H1 (cell line): Measurements from ENCODE around the gene RP9. TPM values are rescaled to one million over a fixed set of nuclear protein-coding genes. Genes with fewer than 3 reads are reported as not detected.

Source experiments
- CTCF ChIA-PET: fragments of 300-600 bp; sonication (Branson Sonifier 250); formaldehyde crosslinking; loops from one replicate; lab custom pipeline; 2021; ENCODE audit not compliant: partially characterized antibody; lab: Charles Lee
- POLR2A ChIA-PET: fragments of 300-600 bp; sonication (Branson Sonifier 250); formaldehyde crosslinking; loops from one replicate; lab custom pipeline; 2021; ENCODE audit warnings: inconsistent platforms; ENCODE audit not compliant: partially characterized antibody; lab: Charles Lee
- DNase-seq, 2 experiments: peaks; one replicate each; pipeline versions ENCODE4 v3.0.0 to v3.0.0-alpha.2; 2010 to 2022; ENCODE audit warnings: low spot score in 2 of 2, low read depth in 1 of 2, mixed read lengths in 1 of 2
- FAIRE-seq: peaks from 2 replicates; lab custom pipeline; 2011; peaks lifted over from hg19 to GRCh38; lab: Jason Lieb, UNC
- H2AFZ ChIP-seq: 2 replicates; pipeline ENCODE4 v1.8.1; 2012; ENCODE audit warnings: low read length, inconsistent platforms
- H2AK5ac ChIP-seq: 2 replicates; pipeline ENCODE4 v1.6.1; 2013; ENCODE audit warnings: low read depth, low read length
- H2BK120ac ChIP-seq: replicated peaks from 2 replicates; pipeline ENCODE3; 2013; ENCODE audit warnings: low read depth, low read length, inconsistent platforms
- H2BK12ac ChIP-seq: 2 replicates; pipeline ENCODE4 v1.6.1; 2013; ENCODE audit warnings: low read depth, low read length
- H2BK15ac ChIP-seq: 2 replicates; pipeline ENCODE4 v1.6.1; 2013; ENCODE audit warnings: low read length
- H2BK20ac ChIP-seq: 2 replicates; pipeline ENCODE4 v1.6.1; 2013; ENCODE audit warnings: low read length
- H2BK5ac ChIP-seq: 2 replicates; pipeline ENCODE4 v1.6.1; 2013; ENCODE audit warnings: low read depth, low read length
- H3K14ac ChIP-seq: 2 replicates; pipeline ENCODE4 v1.6.1; 2013; ENCODE audit warnings: inconsistent platforms; ENCODE audit not compliant: insufficient read length
- H3K18ac ChIP-seq: 2 replicates; pipeline ENCODE4 v1.6.1; 2013; ENCODE audit warnings: low read length; ENCODE audit errors: extremely low read depth
- H3K23ac ChIP-seq: 2 replicates; pipeline ENCODE4 v1.6.1; 2013; ENCODE audit warnings: inconsistent platforms; ENCODE audit not compliant: insufficient read length
- H3K23me2 ChIP-seq: 2 replicates; pipeline ENCODE4 v1.6.1; 2013; ENCODE audit warnings: low read depth, low read length
- H3K27ac ChIP-seq: 2 replicates; pipeline ENCODE4 v1.6.1; 2011; ENCODE audit warnings: low read depth, low read length, inconsistent platforms
- H3K27me3 ChIP-seq, 4 experiments: replicated peaks in 1 of 4; 1 replicate in 1 of 4; 2 replicates in 3 of 4; pipeline versions ENCODE4 v1.6.1 to v1.8.1; 2011 to 2013; ENCODE audit warnings: low read length in 3 of 4, mild to moderate bottlenecking in 3 of 4, inconsistent platforms in 2 of 4, mixed read lengths in 2 of 4, moderate library complexity in 1 of 4; ENCODE audit not compliant: control insufficient read depth in 3 of 4, insufficient read depth in 3 of 4; ENCODE audit errors: extremely low read depth in 1 of 4
- H3K36me3 ChIP-seq, 4 experiments: 2 replicates each; pipeline versions ENCODE4 v1.6.1 to v1.8.1; 2011 to 2013; ENCODE audit warnings: mild to moderate bottlenecking in 4 of 4, low read length in 3 of 4, moderate library complexity in 2 of 4, control low read depth in 1 of 4, inconsistent platforms in 1 of 4; ENCODE audit not compliant: insufficient read depth in 4 of 4, control insufficient read depth in 2 of 4
- H3K4ac ChIP-seq: replicated peaks from 2 replicates; pipeline ENCODE3; 2013; ENCODE audit warnings: low read length, low read depth, mixed read lengths, inconsistent platforms; ENCODE audit not compliant: insufficient read length
- H3K4me1 ChIP-seq, 4 experiments: replicated peaks in 1 of 4; 1 replicate in 1 of 4; 2 replicates in 3 of 4; pipeline versions ENCODE4 v1.6.1 to v1.8.1; 2011 to 2013; ENCODE audit warnings: low read length in 3 of 4, inconsistent platforms in 2 of 4, mixed read lengths in 1 of 4; ENCODE audit not compliant: insufficient read depth in 4 of 4, control insufficient read depth in 3 of 4
- H3K4me2 ChIP-seq, 2 experiments: 2 replicates each; pipeline versions ENCODE4 v1.6.1 to v1.8.1; 2011 to 2013; ENCODE audit warnings: low read depth in 2 of 2, low read length in 2 of 2, control low read depth in 1 of 2, inconsistent platforms in 1 of 2, mild to moderate bottlenecking in 1 of 2; ENCODE audit not compliant: insufficient read depth in 1 of 2
- H3K4me3 ChIP-seq, 4 experiments: fragments of 200-600, 300-600 bp in 1 of 4; sonication (generic), shearing (Covaris generic), sonication (Bioruptor Twin) in 1 of 4; 2 replicates each; pipeline versions ENCODE4 v1.5.1 to v1.8.1; 2011 to 2016; ENCODE audit warnings: low read length in 4 of 4, low read depth in 3 of 4, control low read depth in 2 of 4, inconsistent platforms in 2 of 4, mild to moderate bottlenecking in 2 of 4, mixed read lengths in 1 of 4, moderate library complexity in 1 of 4; ENCODE audit not compliant: insufficient read depth in 2 of 4; ENCODE audit errors: extremely low read depth in 1 of 4
- H3K56ac ChIP-seq: replicated peaks from 2 replicates; pipeline ENCODE3; 2013; ENCODE audit warnings: low read depth, mild to moderate bottlenecking, mixed read lengths, low read length, inconsistent platforms; ENCODE audit not compliant: insufficient read length
- H3K79me1 ChIP-seq: 2 replicates; pipeline ENCODE4 v1.6.1; 2013; ENCODE audit warnings: low read depth, low read length, control low read depth
- H3K79me2 ChIP-seq, 2 experiments: 2 replicates each; pipeline versions ENCODE4 v1.6.1 to v1.8.1; 2012 to 2013; ENCODE audit warnings: low read length in 2 of 2, mild to moderate bottlenecking in 2 of 2, inconsistent platforms in 1 of 2; ENCODE audit not compliant: insufficient read depth in 2 of 2, control insufficient read depth in 1 of 2
- H3K9ac ChIP-seq, 4 experiments: replicated peaks in 1 of 4; 1 replicate in 1 of 4; 2 replicates in 3 of 4; pipeline versions ENCODE4 v1.6.1 to v1.8.1; 2011 to 2013; ENCODE audit warnings: low read depth in 3 of 4, low read length in 3 of 4, control low read depth in 2 of 4, mild to moderate bottlenecking in 2 of 4, moderate library complexity in 2 of 4, inconsistent platforms in 1 of 4; ENCODE audit errors: extremely low read depth in 1 of 4
- H3K9me3 ChIP-seq, 2 experiments: 2 replicates each; pipeline versions ENCODE4 v1.6.1 to v1.8.1; 2012 to 2013; ENCODE audit warnings: mild to moderate bottlenecking in 2 of 2, moderate library complexity in 2 of 2, control low read depth in 1 of 2, inconsistent platforms in 1 of 2, low read depth in 1 of 2, low read length in 1 of 2, mixed read lengths in 1 of 2; ENCODE audit not compliant: insufficient read depth in 2 of 2
- H4K20me1 ChIP-seq, 2 experiments: replicated peaks in 1 of 2; 2 replicates each; pipeline versions ENCODE3 to v1.8.1; 2011 to 2013; ENCODE audit warnings: inconsistent platforms in 2 of 2, low read length in 2 of 2, mild to moderate bottlenecking in 1 of 2; ENCODE audit not compliant: insufficient read depth in 2 of 2, control insufficient read depth in 1 of 2
- H4K5ac ChIP-seq: 2 replicates; pipeline ENCODE4 v1.6.1; 2013; ENCODE audit warnings: low read length, low read depth, mixed read lengths, inconsistent platforms; ENCODE audit not compliant: insufficient read length
- H4K8ac ChIP-seq: 2 replicates; pipeline ENCODE4 v1.8.0; 2013; ENCODE audit warnings: mild to moderate bottlenecking, moderate library complexity, low read length, inconsistent platforms; ENCODE audit not compliant: insufficient read depth; ENCODE audit errors: extremely low read depth
- H4K91ac ChIP-seq: replicated peaks from 2 replicates; pipeline ENCODE3; 2013; ENCODE audit warnings: low read length, mixed read lengths, inconsistent platforms; ENCODE audit not compliant: insufficient read length
- CBX8 ChIP-seq: fragments of 300-800, 300-1000 bp; sonication (generic); IDR thresholded peaks from 2 replicates; pipeline ENCODE4 v1.7.1; 2016; ENCODE audit warnings: low read depth, low read length, borderline replicate concordance
- CHD2 ChIP-seq: IDR thresholded peaks from 2 replicates; pipeline ENCODE4 v1.6.1; 2012; ENCODE audit warnings: low read length, improper control_type of control experiment
- EZH2 ChIP-seq: fragments of 200-600 bp; sonication (generic); IDR thresholded peaks from 2 replicates; pipeline ENCODE4 v1.7.1; 2012; ENCODE audit warnings: low read depth, mild to moderate bottlenecking, moderate library complexity, low read length, inconsistent platforms; ENCODE audit not compliant: severe bottlenecking
- JUND ChIP-seq: IDR thresholded peaks from 2 replicates; pipeline ENCODE4 v1.6.1; 2011; ENCODE audit warnings: mild to moderate bottlenecking, improper control_type of control experiment, low read length
- NANOG ChIP-seq: IDR thresholded peaks from 2 replicates; pipeline ENCODE4 v1.6.1; 2011; ENCODE audit warnings: low read length, low read depth, mild to moderate bottlenecking, inconsistent platforms; ENCODE audit not compliant: insufficient read depth, poor library complexity, severe bottlenecking
- NRF1 ChIP-seq: IDR thresholded peaks from 2 replicates; pipeline ENCODE4 v1.6.1; 2011; ENCODE audit warnings: mild to moderate bottlenecking, low read depth, low read length, improper control_type of control experiment
- POU5F1 ChIP-seq: IDR thresholded peaks from 2 replicates; pipeline ENCODE4 v1.6.1; 2011; ENCODE audit warnings: low read depth, mild to moderate bottlenecking, low read length, moderate library complexity
- SAP30 ChIP-seq: fragments of 300-600 bp; sonication (generic); IDR thresholded peaks from 2 replicates; pipeline ENCODE4 v1.7.1; 2012; ENCODE audit warnings: low read length, moderate library complexity, mild to moderate bottlenecking, inconsistent platforms; ENCODE audit not compliant: insufficient read depth, insufficient replicate concordance
- SIRT6 ChIP-seq: IDR thresholded peaks from one replicate; pipeline ENCODE4 v1.7.1; 2012; ENCODE audit warnings: low read length, inconsistent platforms
- WGBS, 2 experiments: shearing (Covaris generic) in 1 of 2; methylation state at CpG; one replicate each; pipeline versions ENCODE4 v1.1.6 to v1.1.7; 2013 to 2015; ENCODE audit warnings: low lambda C conversion rate in 2 of 2, mixed read lengths in 2 of 2, inconsistent platforms in 1 of 2, low coverage in 1 of 2, missing lambda C conversion rate in 1 of 2; ENCODE audit not compliant: insufficient replicate concordance in 2 of 2, insufficient coverage in 1 of 2, insufficient read length in 1 of 2; ENCODE audit errors: extremely low coverage in 1 of 2, missing lambda C conversion rate in 1 of 2; 5-methylcytosine and 5-hydroxymethylcytosine counted together
- polyA plus RNA-seq, 7 experiments: library from polyadenylated mRNA; depleted of rRNA in 3 of 7; stranded (reverse) in 5 of 7; unstranded in 2 of 7; fragments of >200 nt in 5 of 7; fragments of 200-250 nt in 2 of 7; gene quantifications; 1 replicate in 5 of 7; 2 replicates in 1 of 7; 4 replicates in 1 of 7; pipeline versions ENCODE4 v1.2.1 to v1.2.3, GENCODE V29; 2011 to 2013; ENCODE audit warnings: missing spikeins in 2 of 7, mixed read lengths in 2 of 7
- total RNA-seq: library from RNA; stranded (reverse); fragmentation: NEBNext Ultra II Directional; extraction: Animal tissue kit (Norgen Biotek cat#: 25700); gene quantifications from 2 replicates; pipeline ENCODE4 v1.2.1, GENCODE V29; 2021
- TF ChIP-seq, protein P1 (sequence below): IDR thresholded peaks from 2 replicates; pipeline ENCODE4 v1.6.1; 2012; ENCODE audit warnings: inconsistent platforms

Gene RP9
- total and polyA plus RNA-seq, 2 of the 8 experiments (the other 6 are each of a cell fraction or from before 2014, with no cell fraction given): 11.0 to 12.4 TPM

DNA sequence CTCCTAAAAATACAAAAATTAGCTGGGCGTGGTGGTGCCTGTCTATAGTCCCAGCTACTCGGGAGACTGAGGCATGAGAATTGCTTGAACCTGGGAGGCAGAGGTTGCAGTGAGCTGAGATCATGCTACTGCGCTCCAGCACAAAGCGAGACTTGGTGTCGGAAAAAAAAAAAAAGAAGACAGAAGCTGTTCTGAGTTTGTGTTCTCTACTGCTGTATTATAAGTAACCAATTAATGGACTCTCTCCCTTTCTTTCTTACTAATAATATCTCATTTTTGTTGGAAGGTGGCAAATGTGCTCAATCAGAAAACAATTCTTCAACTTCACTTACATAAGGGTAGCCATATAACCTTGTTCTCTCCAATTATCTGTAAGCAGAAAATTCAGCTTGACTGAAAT lies 54.0 kb downstream of the RP9 start:
- Histone ChIP-seq H3K79me2 (peaks cover 8 to 86% of the 10 kb centered on the region in 2 experiments), H3K23ac (no peak overlapping the region), H4K8ac (no peak overlapping the region), H3K14ac (no peak overlapping the region), H4K20me1 (peaks cover 5 to 6% of the 10 kb centered on the region in 2 experiments), H2AFZ (no peak overlapping the region), H3K4me3 (no peak overlapping the region), H2AK5ac (no peak overlapping the region), H3K79me1 (no peaks in the 10 kb centered on the region; the same call in 1 of the 2 replicates), H3K18ac (no peak overlapping the region), H2BK120ac (no peak overlapping the region), H3K27me3 (no peaks in the 10 kb centered on the region), H3K23me2 (no peaks in the 10 kb centered on the region), H3K56ac (no peak overlapping the region), H4K5ac (no peak overlapping the region), H3K9ac (no peak overlapping the region), H3K4me2 (no peak overlapping the region), H2BK12ac (no peak overlapping the region), H3K36me3 (no peaks in the 10 kb centered on the region; a peak in 1 of 8 replicates), H4K91ac (no peak overlapping the region), H3K27ac (no peak overlapping the region), H3K4me1 (no peaks in the 10 kb centered on the region), H3K4ac (no peak overlapping the region), H2BK15ac (no peak overlapping the region), H2BK5ac (no peak overlapping the region), H3K9me3 (no peaks in the 10 kb centered on the region), H2BK20ac (no peak overlapping the region)
- no peak for DNase-seq
- WGBS, 2 experiments: 95% methylated on average over 5 of the region's 5 CpGs; no CpG with 5 or more reads in 1 of the 2 experiments
- ChIA-PET CTCF (interaction anchor here (0.6 to 1.6 kb wide), 5 partner anchors 22 to 394 kb away, joined by 3 to 5 read pairs (median 3); partner anchors contain the start of gene RP9), POLR2A (interaction anchor here (1.2 kb wide), 1 partner anchor 34 kb away, joined by 3 read pairs; no protein-coding TSS in a partner anchor)
- FAIRE-seq: no peak
- TF ChIP-seq POU5F1: no peak
- no peak for TF ChIP-seq CBX8
- TF ChIP-seq EZH2: no peak
- no peak for TF ChIP-seq NRF1
- no peak for TF ChIP-seq SIRT6
- TF ChIP-seq NANOG: no peak
- TF ChIP-seq JUND: no peak
- TF ChIP-seq CHD2: no peak
- TF ChIP-seq, protein P1, sequence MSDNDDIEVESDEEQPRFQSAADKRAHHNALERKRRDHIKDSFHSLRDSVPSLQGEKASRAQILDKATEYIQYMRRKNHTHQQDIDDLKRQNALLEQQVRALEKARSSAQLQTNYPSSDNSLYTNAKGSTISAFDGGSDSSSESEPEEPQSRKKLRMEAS: no peak
- TF ChIP-seq SAP30: no peak
